Neural progenitor cell (in vitro differentiated cells): Measurements from ENCODE around the gene GRK6. TPM values are rescaled to one million over a fixed set of nuclear protein-coding genes. Genes with fewer than 3 reads are reported as not detected.
A peak's percentile ranks its signal among the peaks of the same experiment; 100 is the strongest.
"Not testable (repeated sequence)": the region's sequence is repeated elsewhere in the genome, so short reads cannot be mapped to it uniquely, and the experiment has no call there.

Source experiments
- DNase-seq: peaks from one replicate; pipeline ENCODE4 v3.0.0-alpha.2; 2016; ENCODE audit warnings: low spot score
- H2AFZ ChIP-seq: fragments of 200-600 bp; sonication (generic); replicated peaks from 2 replicates; pipeline ENCODE4 v1.6.1; 2016; ENCODE audit warnings: antibody characterized with exemption
- H3F3A ChIP-seq: fragments of 200-600 bp; sonication (generic); 2 replicates; pipeline ENCODE4 v1.6.1; 2016; ENCODE audit warnings: antibody characterized with exemption, low read depth
- H3K27ac ChIP-seq: fragments of 200-600 bp; sonication (generic); 2 replicates; pipeline ENCODE4 v1.5.1; 2016; ENCODE audit warnings: mild to moderate bottlenecking
- H3K27me3 ChIP-seq: fragments of 200-600 bp; sonication (generic); 2 replicates; pipeline ENCODE4 v1.6.1; 2016; ENCODE audit warnings: mild to moderate bottlenecking, moderate library complexity
- H3K36me3 ChIP-seq: fragments of 200-600 bp; sonication (generic); 2 replicates; pipeline ENCODE4 v1.5.1; 2016
- H3K4me1 ChIP-seq: fragments of 200-600 bp; sonication (generic); 2 replicates; pipeline ENCODE4 v1.6.1; 2016; ENCODE audit warnings: mixed run types
- H3K4me2 ChIP-seq: fragments of 200-600 bp; sonication (generic); 2 replicates; pipeline ENCODE4 v1.6.1; 2016
- H3K4me3 ChIP-seq: fragments of 200-600 bp; sonication (generic); 2 replicates; pipeline ENCODE4 v1.5.1; 2016
- H3K79me2 ChIP-seq: fragments of 200-600 bp; sonication (generic); 2 replicates; pipeline ENCODE4 v1.6.1; 2016; ENCODE audit warnings: low read depth
- H3K9ac ChIP-seq: fragments of 200-600 bp; sonication (generic); 2 replicates; pipeline ENCODE4 v1.6.1; 2016
- H3K9me3 ChIP-seq: fragments of 200-600 bp; sonication (generic); 2 replicates; pipeline ENCODE4 v1.5.1; 2016; ENCODE audit warnings: low read depth
- H4K20me1 ChIP-seq: fragments of 200-600 bp; sonication (generic); 2 replicates; pipeline ENCODE4 v1.6.1; 2016; ENCODE audit warnings: low read depth
- H3K27ac Mint-ChIP-seq: 3 replicates; pipeline ENCODE4 v1.8.0; 2021; ENCODE audit warnings: mixed read lengths
- H3K27me3 Mint-ChIP-seq: 2 replicates; pipeline ENCODE4 v1.8.0; 2022; ENCODE audit warnings: low read depth, mild to moderate bottlenecking, inconsistent platforms, moderate library complexity, mixed read lengths; ENCODE audit not compliant: insufficient read depth
- H3K36me3 Mint-ChIP-seq: 3 replicates; pipeline ENCODE4 v1.8.0; 2021; ENCODE audit warnings: mixed read lengths
- H3K4me1 Mint-ChIP-seq: 3 replicates; pipeline ENCODE4 v1.8.0; 2021; ENCODE audit warnings: mixed read lengths
- H3K4me3 Mint-ChIP-seq: 3 replicates; pipeline ENCODE4 v1.8.0; 2021; ENCODE audit warnings: mild to moderate bottlenecking, moderate library complexity, mixed read lengths
- H3K9me3 Mint-ChIP-seq: 3 replicates; pipeline ENCODE4 v1.8.0; 2020; ENCODE audit warnings: mixed read lengths
- EZH2 ChIP-seq: fragments of 200-600 bp; sonication (generic); IDR thresholded peaks from 2 replicates; pipeline ENCODE4 v1.6.1; 2017; ENCODE audit warnings: antibody characterized with exemption, mild to moderate bottlenecking, moderate library complexity
- EZH2phosphoT487 ChIP-seq: fragments of 200-600 bp; sonication (generic); IDR thresholded peaks from 2 replicates; pipeline ENCODE4 v1.6.1; 2017; ENCODE audit warnings: antibody characterized with exemption
- total RNA-seq: library from RNA; depleted of rRNA; stranded (reverse); fragments of >200 nt; gene quantifications from 2 replicates; pipeline ENCODE4 v1.2.3, GENCODE V29; 2015; ENCODE audit warnings: low replicate concordance
- TF ChIP-seq, protein P1 (sequence below): fragments of 200-600 bp; sonication (generic); IDR thresholded peaks from 2 replicates; pipeline ENCODE4 v1.5.1; 2017; ENCODE audit warnings: antibody characterized with exemption, mild to moderate bottlenecking

GRK6 gene
- total RNA-seq, 1 donor from 2014 or later = 24.0 TPM

DNA sequence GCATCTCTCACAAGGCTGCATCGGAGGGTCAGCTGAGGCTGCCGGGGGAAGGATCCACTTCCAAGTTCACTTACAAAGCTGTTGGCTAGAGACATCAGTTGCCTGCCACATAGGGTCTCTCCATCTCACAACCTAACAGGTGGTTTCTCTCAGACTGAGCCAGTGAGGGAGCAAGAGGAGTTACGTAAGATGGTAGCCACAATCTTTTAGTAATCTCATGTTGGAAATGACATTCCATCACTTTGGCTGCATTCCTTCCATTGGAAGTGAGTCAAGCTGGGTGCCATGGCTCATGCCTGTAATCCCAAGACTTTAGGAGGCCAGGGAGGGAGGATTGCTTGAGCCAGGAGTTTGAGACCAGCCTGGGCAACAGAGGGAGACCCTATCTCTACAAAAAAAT is 7.4 kb upstream of the GRK6 start:
- Mint-ChIP-seq H3K27me3 (peaks cover 12% of the 10 kb centered on the region), H3K9me3 (no peaks in the 10 kb centered on the region), H3K4me3 (no peak overlapping the region), H3K27ac (no peak overlapping the region), H3K4me1 (no peaks in the 10 kb centered on the region), H3K36me3 (no peaks in the 10 kb centered on the region)
- H3K9ac ChIP-seq = no peak overlapping the region
- no peak for DNase-seq
- no peaks in the 10 kb centered on the region for H3K79me2 ChIP-seq
- H4K20me1 ChIP-seq = no peaks in the 10 kb centered on the region
- no peaks in the 10 kb centered on the region for H3K27me3 ChIP-seq
- H3K27ac ChIP-seq = no peak overlapping the region
- H3K9me3 ChIP-seq = no peaks in the 10 kb centered on the region
- H3K4me3 ChIP-seq = no peak overlapping the region
- H3K36me3 ChIP-seq = no peaks in the 10 kb centered on the region
- no peak overlapping the region for H2AFZ ChIP-seq
- no peaks in the 10 kb centered on the region for H3K4me1 ChIP-seq
- no peak overlapping the region for H3K4me2 ChIP-seq
- no peaks in the 10 kb centered on the region for H3F3A ChIP-seq
- TF ChIP-seq EZH2 = no peak
- TF ChIP-seq, protein P1, sequence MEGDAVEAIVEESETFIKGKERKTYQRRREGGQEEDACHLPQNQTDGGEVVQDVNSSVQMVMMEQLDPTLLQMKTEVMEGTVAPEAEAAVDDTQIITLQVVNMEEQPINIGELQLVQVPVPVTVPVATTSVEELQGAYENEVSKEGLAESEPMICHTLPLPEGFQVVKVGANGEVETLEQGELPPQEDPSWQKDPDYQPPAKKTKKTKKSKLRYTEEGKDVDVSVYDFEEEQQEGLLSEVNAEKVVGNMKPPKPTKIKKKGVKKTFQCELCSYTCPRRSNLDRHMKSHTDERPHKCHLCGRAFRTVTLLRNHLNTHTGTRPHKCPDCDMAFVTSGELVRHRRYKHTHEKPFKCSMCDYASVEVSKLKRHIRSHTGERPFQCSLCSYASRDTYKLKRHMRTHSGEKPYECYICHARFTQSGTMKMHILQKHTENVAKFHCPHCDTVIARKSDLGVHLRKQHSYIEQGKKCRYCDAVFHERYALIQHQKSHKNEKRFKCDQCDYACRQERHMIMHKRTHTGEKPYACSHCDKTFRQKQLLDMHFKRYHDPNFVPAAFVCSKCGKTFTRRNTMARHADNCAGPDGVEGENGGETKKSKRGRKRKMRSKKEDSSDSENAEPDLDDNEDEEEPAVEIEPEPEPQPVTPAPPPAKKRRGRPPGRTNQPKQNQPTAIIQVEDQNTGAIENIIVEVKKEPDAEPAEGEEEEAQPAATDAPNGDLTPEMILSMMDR = no peak
- no peak for TF ChIP-seq EZH2phosphoT487

DNA sequence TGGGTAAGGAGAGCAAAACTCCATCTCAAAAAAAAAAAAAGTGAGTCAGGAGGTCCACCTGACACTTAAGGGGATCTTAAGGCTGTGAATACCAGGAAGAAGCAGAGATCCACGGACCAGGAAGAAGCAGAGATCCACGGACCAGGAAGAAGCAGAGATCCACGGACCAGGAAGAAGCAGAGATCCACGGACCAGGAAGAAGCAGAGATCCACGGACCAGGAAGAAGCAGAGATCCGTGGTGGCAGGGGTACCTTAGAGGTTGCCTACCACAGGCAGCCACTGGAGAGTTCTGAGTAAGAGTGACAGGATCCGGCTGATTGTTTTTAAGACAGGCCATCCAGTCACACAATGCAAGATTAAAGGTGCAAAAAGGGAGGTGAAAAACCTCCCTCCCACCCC is 6.0 kb upstream of the GRK6 start:
- H2AFZ ChIP-seq, H4K20me1 ChIP-seq, H3K9ac ChIP-seq, H3K36me3 Mint-ChIP-seq, H3K9me3 Mint-ChIP-seq, H3K79me2 ChIP-seq, H3K36me3 ChIP-seq, H3K27ac ChIP-seq, H3K27ac Mint-ChIP-seq, H3K4me1 Mint-ChIP-seq, DNase-seq, H3F3A ChIP-seq, H3K4me3 ChIP-seq, H3K4me2 ChIP-seq, H3K4me1 ChIP-seq, H3K27me3 ChIP-seq, H3K9me3 ChIP-seq, H3K4me3 Mint-ChIP-seq: not testable (repeated sequence)
- peaks cover 13% of the 10 kb centered on the region for H3K27me3 Mint-ChIP-seq

DNA sequence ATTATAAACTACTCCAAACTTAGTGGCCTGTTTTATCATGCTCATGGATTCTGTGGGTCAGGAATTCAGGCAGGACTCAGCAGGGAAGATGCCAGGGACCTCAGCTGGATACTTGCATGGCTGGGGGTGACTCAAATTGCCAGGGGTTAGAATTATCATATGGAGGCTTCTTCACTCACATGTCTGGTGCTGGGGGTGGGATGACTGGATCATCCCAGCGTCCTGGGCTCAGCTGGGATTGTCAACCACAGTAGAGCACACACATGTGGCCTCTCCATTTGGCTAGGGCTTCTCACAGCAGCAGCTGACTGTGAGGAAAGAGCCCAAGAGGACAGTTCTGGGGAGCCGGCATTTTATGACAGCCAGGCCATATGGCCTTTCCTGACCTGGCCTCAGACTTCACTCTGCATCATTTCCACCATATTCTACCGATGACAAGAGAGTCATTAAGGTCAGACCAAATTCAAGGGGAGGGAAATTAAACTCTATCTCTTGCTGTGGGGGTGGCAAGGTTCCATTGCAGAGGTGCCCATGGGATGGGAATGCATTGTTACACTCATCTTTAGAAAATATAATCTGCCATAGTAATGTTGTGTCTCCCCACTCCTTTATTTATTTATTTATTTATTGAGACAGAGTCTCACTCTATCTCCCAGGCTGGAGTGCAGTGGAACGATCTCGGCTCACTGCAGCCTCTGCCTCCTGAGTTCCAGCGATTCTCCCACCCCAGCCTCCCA is 5.2 kb upstream of the GRK6 start:
- Mint-ChIP-seq H3K27me3 (peaks cover 13% of the 10 kb centered on the region), H3K4me3 (no peak overlapping the region), H3K9me3 (no peaks in the 10 kb centered on the region), H3K36me3 (no peaks in the 10 kb centered on the region), H3K4me1 (peaks cover 6% of the 10 kb centered on the region), H3K27ac (peak overlapping the region; percentile 43)
- DNase-seq = no peak
- Histone ChIP-seq H3K79me2 (no peaks in the 10 kb centered on the region), H3F3A (peaks cover 12% of the 10 kb centered on the region), H3K4me3 (no peak overlapping the region), H4K20me1 (no peaks in the 10 kb centered on the region), H3K27me3 (no peaks in the 10 kb centered on the region), H3K9me3 (no peaks in the 10 kb centered on the region), H2AFZ (no peak overlapping the region), H3K27ac (no peak overlapping the region), H3K9ac (no peak overlapping the region), H3K36me3 (no peaks in the 10 kb centered on the region), H3K4me2 (no peak overlapping the region), H3K4me1 (no peaks in the 10 kb centered on the region)
- TF ChIP-seq EZH2phosphoT487 (no peak), EZH2 (no peak)
- TF ChIP-seq, protein P1 = no peak

DNA sequence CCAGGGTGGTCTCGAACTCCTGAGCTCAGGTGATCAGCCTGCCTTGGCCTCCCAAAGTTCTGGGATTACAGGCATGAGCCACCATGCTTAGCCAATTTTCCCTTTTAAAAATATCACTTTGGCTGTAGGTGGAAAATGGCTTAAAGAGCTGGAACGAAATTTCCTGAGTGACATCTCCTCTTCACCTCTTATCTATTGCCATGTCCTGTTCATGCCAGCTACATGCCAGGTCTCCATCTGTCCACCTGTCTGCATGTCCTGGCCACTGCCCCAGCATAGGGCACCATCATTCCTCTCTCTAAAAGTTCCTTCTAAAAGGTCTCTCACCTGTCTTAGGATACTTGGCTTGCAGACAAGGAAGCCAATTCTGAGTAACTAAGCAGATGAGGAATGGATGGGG is 2.8 kb upstream of the GRK6 start:
- no peak overlapping the region for H3K9ac ChIP-seq
- H3K9me3 ChIP-seq = no peaks in the 10 kb centered on the region
- Mint-ChIP-seq H3K4me1 (peaks cover 15% of the 10 kb centered on the region), H3K27ac (peak overlapping the region; percentile 70), H3K27me3 (peaks cover 13% of the 10 kb centered on the region), H3K9me3 (no peaks in the 10 kb centered on the region), H3K36me3 (no peaks in the 10 kb centered on the region), H3K4me3 (no peak overlapping the region)
- no peak overlapping the region for H3K4me3 ChIP-seq
- no peak overlapping the region for H2AFZ ChIP-seq
- H4K20me1 ChIP-seq = peaks cover 20% of the 10 kb centered on the region
- H3K4me2 ChIP-seq = no peak overlapping the region
- peaks cover 12% of the 10 kb centered on the region for H3F3A ChIP-seq
- H3K27me3 ChIP-seq = no peaks in the 10 kb centered on the region
- H3K27ac ChIP-seq = no peak overlapping the region
- no peak for DNase-seq
- TF ChIP-seq, protein P1 = no peak
- no peak for TF ChIP-seq EZH2phosphoT487
- no peak for TF ChIP-seq EZH2
- H3K36me3 ChIP-seq = no peaks in the 10 kb centered on the region
- peaks cover 9% of the 10 kb centered on the region for H3K4me1 ChIP-seq
- peaks cover 20% of the 10 kb centered on the region for H3K79me2 ChIP-seq
